HG02840 (cell line): Measurements from ENCODE around the gene CFAP43.

Experiments
- ATAC-seq: cut with Tn5 transposase; IDR thresholded peaks from one replicate; pipeline ENCODE4 v1.9.1; 2021; ENCODE audit warnings: mild to moderate bottlenecking, moderate library complexity, moderate number of reproducible peaks; ENCODE audit not compliant: unreplicated experiment, low FRiP score

CFAP43 gene

GRCh38 chr10:104231784-104232612 lies at the start of gene CFAP43:
Gene CFAP43, minus strand, starts transcription at chr10:104232364. Its CDS starts 118 bp downstream, at chr10:104232246.
- peak; percentile 100 for ATAC-seq

DNA sequence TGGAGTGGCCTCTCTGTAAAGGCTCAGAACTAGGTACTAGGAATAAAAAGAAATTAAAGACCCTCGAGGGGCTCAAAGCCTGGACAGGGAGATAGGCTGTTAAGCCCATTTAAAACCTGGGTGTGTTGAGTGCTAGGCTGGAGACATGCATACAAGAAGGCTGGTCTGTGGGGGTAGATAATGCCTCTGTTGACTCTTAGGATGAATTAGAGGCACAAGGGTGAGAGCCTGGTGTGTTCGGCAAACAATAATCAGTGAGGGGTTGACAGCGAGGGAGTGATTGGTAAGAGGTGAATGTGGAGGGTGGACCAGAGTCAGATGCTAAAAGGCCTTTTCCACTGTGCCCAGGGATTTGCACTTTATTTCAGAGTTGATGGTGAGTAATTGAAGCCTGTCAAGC lies 49.5 kb upstream of the CFAP43 start:
- ATAC-seq, result no peak

DNA sequence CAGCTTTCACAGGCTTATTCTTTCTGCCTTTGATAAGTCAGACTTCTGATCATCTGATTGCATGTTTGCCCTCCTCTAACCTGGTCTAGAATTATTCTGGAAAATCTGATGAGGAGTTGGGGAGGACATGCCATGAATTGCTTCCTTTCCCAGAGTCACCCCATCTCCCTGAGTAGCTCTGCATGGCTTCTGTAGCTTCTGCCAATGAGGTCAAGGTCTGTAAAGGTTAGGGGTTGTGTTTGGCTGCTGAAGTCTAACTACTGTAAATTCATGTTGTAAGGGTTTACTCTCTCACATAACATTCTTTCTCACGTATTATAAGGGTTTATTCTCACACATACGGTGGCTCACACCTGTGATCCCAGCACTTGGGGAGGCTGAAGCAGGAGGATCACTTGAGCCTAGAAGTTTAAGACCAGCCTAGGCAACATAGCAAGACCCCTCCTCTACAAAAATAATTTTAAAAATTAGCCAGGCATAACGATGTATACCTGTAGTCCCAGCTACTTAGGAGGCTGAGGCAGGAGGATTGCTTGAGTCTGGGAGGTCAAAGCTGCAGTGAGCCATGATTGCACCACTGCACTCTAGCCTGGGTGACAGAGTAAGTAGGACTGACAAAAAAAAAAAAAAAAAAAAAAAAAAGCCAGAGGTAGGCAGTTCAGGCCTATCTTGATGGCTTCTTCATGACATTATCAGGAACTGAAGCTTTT lies 47.5 kb upstream of the CFAP43 start:
- no peak for ATAC-seq

DNA sequence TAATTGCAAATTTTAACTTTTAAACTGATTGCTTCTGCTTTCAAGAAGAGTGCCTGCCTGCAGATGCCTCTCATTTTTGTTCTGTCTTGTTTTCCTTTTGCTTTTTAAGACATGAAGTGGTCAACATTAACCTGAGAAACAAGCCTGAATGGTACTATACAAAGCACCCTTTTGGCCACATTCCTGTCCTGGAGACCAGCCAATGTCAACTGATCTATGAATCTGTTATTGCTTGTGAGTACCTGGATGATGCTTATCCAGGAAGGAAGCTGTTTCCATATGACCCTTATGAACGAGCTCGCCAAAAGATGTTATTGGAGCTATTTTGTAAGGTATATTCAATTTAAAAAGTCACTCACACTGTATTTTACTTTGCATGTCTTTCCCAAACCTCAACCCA lies 45.6 kb upstream of the CFAP43 start:
- ATAC-seq, result no peak

GRCh38 chr10:104276192-104276591 lies 44.0 kb upstream of the CFAP43 start:
- no peak for ATAC-seq

DNA sequence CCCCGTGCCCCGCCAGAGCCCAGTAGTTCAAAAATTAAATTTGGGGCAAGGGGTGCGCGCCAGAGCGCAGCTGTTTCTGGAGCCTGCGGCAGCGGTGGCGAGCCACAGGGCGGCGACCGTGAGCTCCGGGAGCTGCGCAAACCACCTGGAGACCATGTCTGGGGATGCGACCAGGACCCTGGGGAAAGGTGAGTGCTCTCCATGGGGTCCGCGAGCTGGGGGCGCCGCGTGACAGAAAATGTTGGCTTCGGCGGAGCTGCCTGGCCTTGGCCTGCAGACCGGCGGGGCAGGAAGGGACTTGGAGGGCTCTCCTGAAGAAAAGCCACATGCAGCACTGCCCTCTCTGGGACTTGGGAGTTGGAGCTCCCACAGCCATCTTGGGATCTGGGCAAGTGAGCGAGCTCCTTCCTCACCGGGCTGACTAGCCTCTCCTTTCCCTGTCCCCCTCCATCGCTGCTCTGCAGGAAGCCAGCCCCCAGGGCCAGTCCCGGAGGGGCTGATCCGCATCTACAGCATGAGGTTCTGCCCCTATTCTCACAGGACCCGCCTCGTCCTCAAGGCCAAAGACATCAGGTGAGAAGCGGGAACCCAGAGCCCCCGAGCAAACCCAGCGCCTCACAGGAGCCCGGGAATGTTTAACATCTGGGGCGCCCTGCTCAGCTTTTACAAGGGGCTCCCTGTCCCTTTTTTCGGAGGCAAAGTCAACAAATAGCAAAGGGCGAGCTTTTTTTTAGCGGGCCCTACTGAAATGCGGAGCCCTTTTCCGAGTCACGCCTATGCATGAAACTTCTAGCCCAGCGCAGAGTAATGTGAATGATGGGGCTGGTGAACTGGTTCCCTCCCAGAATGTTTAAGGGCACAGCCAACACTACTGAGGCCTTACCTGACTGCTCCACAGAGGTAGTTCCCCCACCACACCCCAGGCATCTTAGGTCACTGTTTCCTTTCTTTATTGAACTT lies 42.9 kb upstream of the CFAP43 start:
- ATAC-seq, result no peak

DNA sequence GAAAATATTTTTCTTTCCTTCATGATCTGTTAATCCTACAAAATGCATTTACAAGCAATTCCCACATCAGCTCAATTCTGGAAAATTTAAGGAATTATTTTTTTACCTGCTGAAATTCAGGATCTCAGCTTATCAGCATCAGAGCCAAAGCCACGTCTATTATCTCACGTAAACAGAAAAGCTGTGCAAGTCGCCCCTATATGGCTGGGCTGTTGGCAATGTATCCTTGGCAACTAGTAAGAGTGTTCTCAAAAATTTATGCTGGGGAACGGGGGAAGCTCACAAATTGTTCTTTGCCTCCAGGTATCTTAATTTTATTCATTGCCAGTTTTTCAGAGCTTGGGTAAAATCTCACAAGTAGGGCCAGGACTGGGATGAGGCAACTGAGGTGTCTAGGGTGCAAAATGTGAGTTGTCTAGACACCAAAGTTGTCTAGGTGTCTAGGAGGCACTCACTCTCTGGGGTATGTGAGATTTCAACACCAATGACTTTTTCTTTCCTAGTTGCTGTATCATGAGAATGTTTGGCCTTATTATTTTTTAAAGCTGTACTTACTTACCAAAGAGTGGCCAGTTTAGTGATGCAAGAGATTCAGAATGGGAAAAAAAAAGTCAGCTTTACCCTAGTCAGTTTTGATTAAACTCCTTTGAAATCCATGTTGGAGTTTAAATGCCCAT lies 41.9 kb upstream of the CFAP43 start:
- ATAC-seq, result no peak

DNA sequence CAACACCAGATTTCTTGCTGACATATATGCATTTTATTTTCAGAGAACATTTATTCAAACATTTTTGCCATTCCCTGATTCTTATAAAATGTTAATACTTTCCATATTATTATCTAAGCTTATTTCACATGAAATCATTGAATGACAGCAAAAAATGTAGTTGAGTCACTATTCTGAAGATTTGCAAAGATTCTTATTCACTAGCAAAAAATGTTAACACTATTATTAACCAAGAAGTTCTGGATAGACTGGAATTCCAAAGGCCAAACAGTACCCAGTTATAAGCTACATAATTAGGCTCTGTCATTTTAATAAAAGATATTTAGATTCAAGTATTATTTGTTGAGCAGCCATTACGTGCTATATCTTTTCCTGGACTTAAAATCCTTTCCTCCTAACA lies 41.1 kb upstream of the CFAP43 start:
- ATAC-seq, result no peak

DNA sequence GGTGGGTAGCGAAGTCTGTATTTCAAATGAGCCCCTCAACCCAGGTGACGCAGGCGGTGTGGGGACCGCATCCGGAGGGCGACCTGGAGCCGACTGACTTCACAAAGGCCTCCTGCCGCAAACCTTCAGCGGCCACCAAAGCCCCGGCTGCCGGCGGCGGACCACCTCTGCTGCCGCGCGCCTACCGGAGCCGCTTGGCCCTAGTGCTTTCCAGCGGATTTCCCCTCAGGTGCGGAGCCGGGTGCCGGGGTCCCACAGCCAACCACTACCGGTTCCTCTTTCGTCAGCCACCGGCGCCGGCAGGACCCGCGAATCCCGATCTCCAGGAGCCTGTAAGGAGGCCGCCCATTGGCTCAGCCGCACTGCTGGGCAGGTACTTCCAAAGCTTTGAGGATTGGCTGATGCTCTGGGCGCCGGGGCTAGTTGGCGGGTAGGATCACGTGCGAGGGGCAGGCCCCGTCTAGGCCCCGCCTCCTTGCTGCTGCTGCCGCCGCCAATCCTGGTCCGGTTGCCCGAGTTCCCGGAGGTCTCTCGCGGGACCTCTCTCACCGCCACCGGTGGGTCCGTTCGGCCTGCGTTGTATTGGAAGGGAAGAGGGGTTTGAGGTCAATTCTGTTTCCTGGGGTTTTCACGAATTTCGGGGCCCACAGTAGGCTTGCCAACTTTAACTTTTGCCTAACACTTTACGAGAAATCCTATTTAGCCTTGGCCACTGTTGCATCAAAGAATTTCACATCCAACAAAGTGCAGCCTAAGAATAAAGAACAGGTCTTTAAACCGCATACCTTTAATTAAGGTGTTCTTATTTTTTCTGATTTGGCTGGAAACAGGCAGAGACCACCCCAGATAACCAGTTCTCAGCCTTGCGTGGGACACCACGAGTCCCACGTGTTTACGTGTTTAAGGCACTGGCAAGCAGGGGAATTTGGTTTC lies 36.8 kb upstream of the CFAP43 start, which contains the start of gene GSTO2:
TSS of gene GSTO2 (plus strand) at position 472 of the 933 bp plus-strand sequence. CDS start 5,732 bp downstream, outside the sequence.
- peak; percentile 99 for ATAC-seq

DNA sequence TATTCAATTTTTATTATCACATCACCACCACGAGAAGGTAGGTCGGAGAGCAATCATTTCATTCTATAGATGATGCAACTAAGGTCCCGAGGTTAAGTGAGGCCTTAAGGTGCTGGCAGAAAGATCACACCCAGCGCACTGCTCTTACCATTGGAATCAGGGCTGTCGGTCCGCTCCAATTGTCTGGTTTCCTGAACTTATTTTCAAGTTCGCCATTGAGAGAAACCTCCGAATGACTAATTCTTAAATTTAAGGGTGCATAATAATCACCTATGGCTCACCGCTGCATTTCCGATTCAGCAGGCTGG lies 36.2 kb upstream of the CFAP43 start:
- ATAC-seq, result no peak

GRCh38 chr10:104267721-104268404 lies 35.7 kb upstream of the CFAP43 start:
- no peak for ATAC-seq

DNA sequence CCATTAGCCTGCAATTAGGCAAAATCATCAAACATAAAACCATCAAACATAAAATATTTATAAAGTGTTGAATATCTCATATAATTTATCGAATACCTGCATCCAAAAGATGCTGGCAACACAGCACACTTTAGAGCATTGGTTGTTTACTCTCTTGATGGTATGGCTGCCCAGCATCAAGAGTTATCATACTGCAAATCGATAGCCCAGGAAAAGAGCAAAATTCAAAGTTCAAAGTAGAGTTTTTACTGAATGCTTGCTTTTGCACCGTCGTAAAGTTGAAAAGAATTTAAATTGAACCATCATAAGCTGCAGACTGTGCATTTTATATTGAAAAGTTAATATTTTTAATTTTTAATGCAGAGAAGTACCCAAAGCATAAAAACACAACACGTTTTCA lies 32.6 kb upstream of the CFAP43 start:
- no peak for ATAC-seq

- no peak for ATAC-seq
Observed at GRCh38 chr10:104262055-104262454, 29.9 kb upstream of the CFAP43 start.

GRCh38 chr10:104260775-104261115 lies 28.6 kb upstream of the CFAP43 start:
- no peak for ATAC-seq

GRCh38 chr10:104259999-104260774 lies 28.0 kb upstream of the CFAP43 start:
- no peak for ATAC-seq

DNA sequence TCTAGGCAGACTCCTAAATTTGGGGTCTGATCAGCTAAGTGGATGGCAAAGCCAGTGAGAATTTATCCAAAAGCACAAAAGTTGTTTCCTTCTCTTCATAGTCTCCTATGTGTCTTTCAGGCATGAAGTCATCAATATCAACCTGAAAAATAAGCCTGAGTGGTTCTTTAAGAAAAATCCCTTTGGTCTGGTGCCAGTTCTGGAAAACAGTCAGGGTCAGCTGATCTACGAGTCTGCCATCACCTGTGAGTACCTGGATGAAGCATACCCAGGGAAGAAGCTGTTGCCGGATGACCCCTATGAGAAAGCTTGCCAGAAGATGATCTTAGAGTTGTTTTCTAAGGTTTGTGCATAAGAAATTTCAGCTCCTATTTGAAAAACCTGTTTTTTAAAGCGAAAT lies 27.3 kb upstream of the CFAP43 start:
- ATAC-seq, result no peak

DNA sequence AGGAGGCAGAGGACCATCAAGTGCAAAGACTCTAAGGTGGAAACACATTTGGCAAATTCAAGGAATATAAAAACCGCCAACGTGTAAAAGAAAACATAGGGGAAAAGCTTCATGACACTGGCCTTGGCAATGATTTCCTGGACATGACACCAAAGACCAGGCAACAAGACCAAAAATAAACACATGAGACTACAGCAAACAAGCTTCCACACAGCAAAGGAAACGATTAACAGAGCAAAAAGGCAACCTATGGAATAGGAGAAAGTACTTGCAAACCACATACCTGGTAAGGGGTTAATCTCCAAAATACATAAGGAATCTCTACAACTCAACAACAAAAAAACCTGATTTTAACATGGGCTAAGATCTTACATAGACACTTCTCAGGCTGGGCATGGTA lies 26.0 kb upstream of the CFAP43 start:
- no peak for ATAC-seq

DNA sequence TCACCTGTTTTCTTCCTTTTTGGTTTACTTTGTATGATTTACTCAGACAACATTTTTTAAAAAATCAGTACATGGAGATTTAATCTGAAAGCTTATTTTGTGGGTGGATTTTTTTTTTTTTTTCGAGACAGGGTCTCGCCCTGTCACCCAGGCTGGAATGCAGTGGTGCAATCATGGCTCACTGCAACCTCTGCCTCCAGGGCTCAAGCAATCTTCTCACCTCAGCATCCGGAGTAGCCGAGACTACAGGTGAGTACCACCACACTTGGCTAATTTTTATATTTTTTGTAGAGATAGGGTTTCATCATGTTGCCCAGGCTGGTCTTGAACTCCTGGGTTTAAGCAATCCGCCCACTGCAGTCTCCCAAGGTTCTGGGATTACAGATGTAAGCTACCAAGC lies 25.1 kb upstream of the CFAP43 start:
- no peak for ATAC-seq
